WERI-Rb-1 (cell line): ENCODE results near the gene TECPR2.

Experiments
- DNase-seq: peaks from one replicate; pipeline ENCODE4 v3.0.0-alpha.2; 2020
- H3K27ac ChIP-seq: fragments of 250-450 bp; sonication (Bioruptor Pico); 2 replicates; pipeline ENCODE4 v1.5.1; 2020; ENCODE audit warnings: mild to moderate bottlenecking, moderate library complexity
- H3K27me3 ChIP-seq: fragments of 250-450 bp; sonication (Bioruptor Pico); 2 replicates; pipeline ENCODE4 v1.5.1; 2021; ENCODE audit warnings: mild to moderate bottlenecking, low read depth, moderate library complexity; ENCODE audit not compliant: insufficient read depth, severe bottlenecking
- H3K36me3 ChIP-seq: fragments of 250-450 bp; sonication (Bioruptor Pico); 2 replicates; pipeline ENCODE4 v1.5.1; 2020; ENCODE audit warnings: mild to moderate bottlenecking, moderate library complexity
- H3K4me3 ChIP-seq: 2 replicates; pipeline ENCODE4 v1.5.1; 2011; ENCODE audit warnings: low read depth, mild to moderate bottlenecking, control low read depth, low read length
- H3K9me3 ChIP-seq: fragments of 250-450 bp; sonication (Bioruptor Pico); 2 replicates; pipeline ENCODE4 v1.5.1; 2021; ENCODE audit warnings: mild to moderate bottlenecking, moderate library complexity; ENCODE audit not compliant: severe bottlenecking
- CTCF ChIP-seq: IDR thresholded peaks from 2 replicates; pipeline ENCODE4 v1.5.1; 2011; ENCODE audit warnings: low read depth, mild to moderate bottlenecking, control low read depth, inconsistent platforms, low read length

TECPR2 gene

GRCh38 chr14:102333390-102333789, 29.4 kb upstream of the TECPR2 start:
- no peaks in the 10 kb centered on the region for H3K27me3 ChIP-seq
- H3K27ac ChIP-seq: no peak overlapping the region
- H3K4me3 ChIP-seq: no peak overlapping the region
- no peak for TF ChIP-seq CTCF
- peaks cover 38% of the 10 kb centered on the region for H3K36me3 ChIP-seq
- DNase-seq: no peak
- no peaks in the 10 kb centered on the region for H3K9me3 ChIP-seq

GRCh38 chr14:102333795-102334705, 28.7 kb upstream of the TECPR2 start:
- DNase-seq: no peak
- TF ChIP-seq CTCF: no peak
- Histone ChIP-seq H3K27me3 (no peaks in the 10 kb centered on the region), H3K36me3 (peaks cover 43% of the 10 kb centered on the region), H3K4me3 (no peak overlapping the region), H3K9me3 (no peaks in the 10 kb centered on the region), H3K27ac (no peak overlapping the region)

- TF ChIP-seq CTCF: no peak
Observed at GRCh38 chr14:102335163-102335562, 27.6 kb upstream of the TECPR2 start.

GRCh38 chr14:102338724-102339123, 24.0 kb upstream of the TECPR2 start:
- H3K27me3 ChIP-seq: no peaks in the 10 kb centered on the region
- H3K36me3 ChIP-seq: peaks cover 55% of the 10 kb centered on the region
- H3K4me3 ChIP-seq: no peak overlapping the region
- no peak for TF ChIP-seq CTCF
- no peak for DNase-seq
- H3K9me3 ChIP-seq: no peaks in the 10 kb centered on the region
- no peak overlapping the region for H3K27ac ChIP-seq

More at GRCh38 chr14:102335163-102335562, 27.6 kb upstream of the TECPR2 start:
- Histone ChIP-seq H3K36me3 (peaks cover 48% of the 10 kb centered on the region), H3K27me3 (no peaks in the 10 kb centered on the region), H3K4me3 (no peak overlapping the region), H3K9me3 (no peaks in the 10 kb centered on the region), H3K27ac (no peak overlapping the region)
- no peak for DNase-seq

GRCh38 chr14:102341566-102341965, 21.2 kb upstream of the TECPR2 start:
- H3K4me3 ChIP-seq: no peak overlapping the region
- no peak for DNase-seq
- peaks cover 45% of the 10 kb centered on the region for H3K36me3 ChIP-seq
- TF ChIP-seq CTCF: no peak
- H3K27me3 ChIP-seq: no peaks in the 10 kb centered on the region
- H3K27ac ChIP-seq: no peak overlapping the region
- H3K9me3 ChIP-seq: no peaks in the 10 kb centered on the region
